GM12874 (cell line): ENCODE results near the gene GLB1L.

Source experiments
- TF ChIP-seq, protein P1 (sequence below): IDR thresholded peaks from 2 replicates; pipeline ENCODE4 v1.5.1; 2011; ENCODE audit warnings: low read depth, mild to moderate bottlenecking, control low read depth, low read length, moderate library complexity; ENCODE audit not compliant: insufficient read depth

The GLB1L gene

GRCh38 chr2:219254590-219255201 lies 9.5 kb upstream of the GLB1L start:
- TF ChIP-seq, protein P1, sequence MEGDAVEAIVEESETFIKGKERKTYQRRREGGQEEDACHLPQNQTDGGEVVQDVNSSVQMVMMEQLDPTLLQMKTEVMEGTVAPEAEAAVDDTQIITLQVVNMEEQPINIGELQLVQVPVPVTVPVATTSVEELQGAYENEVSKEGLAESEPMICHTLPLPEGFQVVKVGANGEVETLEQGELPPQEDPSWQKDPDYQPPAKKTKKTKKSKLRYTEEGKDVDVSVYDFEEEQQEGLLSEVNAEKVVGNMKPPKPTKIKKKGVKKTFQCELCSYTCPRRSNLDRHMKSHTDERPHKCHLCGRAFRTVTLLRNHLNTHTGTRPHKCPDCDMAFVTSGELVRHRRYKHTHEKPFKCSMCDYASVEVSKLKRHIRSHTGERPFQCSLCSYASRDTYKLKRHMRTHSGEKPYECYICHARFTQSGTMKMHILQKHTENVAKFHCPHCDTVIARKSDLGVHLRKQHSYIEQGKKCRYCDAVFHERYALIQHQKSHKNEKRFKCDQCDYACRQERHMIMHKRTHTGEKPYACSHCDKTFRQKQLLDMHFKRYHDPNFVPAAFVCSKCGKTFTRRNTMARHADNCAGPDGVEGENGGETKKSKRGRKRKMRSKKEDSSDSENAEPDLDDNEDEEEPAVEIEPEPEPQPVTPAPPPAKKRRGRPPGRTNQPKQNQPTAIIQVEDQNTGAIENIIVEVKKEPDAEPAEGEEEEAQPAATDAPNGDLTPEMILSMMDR, result no peak

DNA sequence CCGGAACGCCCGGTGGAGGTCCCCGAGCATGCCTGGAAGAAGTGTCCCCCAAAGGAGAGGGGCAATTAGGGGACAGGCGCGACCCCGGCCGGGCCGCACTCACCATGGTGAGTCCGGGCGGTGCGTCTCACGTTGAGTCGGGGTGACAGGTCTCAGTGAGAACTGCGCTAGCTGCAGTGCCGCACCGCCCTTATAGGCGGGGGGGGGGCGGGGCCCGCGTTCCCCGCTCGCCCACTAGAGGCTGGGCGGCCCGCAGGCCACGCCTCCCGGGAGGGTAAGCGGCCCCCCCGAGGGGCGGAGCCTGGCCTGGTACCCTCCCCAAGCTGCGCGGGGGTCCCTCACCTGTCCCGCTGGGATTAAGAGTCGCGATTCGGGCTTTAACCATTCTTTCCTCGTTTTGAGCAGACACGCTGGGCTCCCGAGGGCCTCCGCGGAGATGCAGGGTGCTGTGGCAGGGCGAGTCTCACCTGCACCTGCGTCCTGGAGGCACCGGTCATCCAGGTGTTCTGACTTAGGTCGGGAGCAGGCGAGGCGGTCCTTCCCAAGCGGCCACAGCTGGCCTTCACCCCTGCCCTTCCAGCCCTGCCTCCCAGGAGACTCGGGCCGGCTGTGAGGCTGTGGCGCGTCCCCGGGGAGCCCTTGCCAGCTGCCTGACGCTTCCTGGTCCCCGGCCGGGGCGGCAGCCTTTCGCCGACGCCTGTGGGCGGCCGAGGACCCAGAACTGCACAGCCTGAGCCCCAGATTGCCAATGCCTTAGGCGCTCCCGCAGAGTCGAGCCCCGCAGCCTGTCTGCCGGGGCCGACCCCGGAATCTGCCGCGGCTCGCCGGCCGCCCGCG lies 8.7 kb upstream of the GLB1L start, which contains the start of gene TUBA4A:
TSS of gene TUBA4A (minus strand) at position 166 of the 837 bp plus-strand sequence. CDS start at position 106, 60 bp downstream.
- TF ChIP-seq, protein P1, result no peak

GRCh38 chr2:219252900-219253752 lies 7.9 kb upstream of the GLB1L start, which contains the start of gene TUBA4B:
Gene TUBA4B (plus strand): TSS chr2:219253243. CDS start chr2:219253408, 165 bp downstream.
- TF ChIP-seq, protein P1, result no peak

- TF ChIP-seq, protein P1, result no peak
Observed at GRCh38 chr2:219252570-219252899, 7.3 kb upstream of the GLB1L start.

GRCh38 chr2:219252084-219252483 lies 6.8 kb upstream of the GLB1L start:
- TF ChIP-seq, protein P1, result no peak

DNA sequence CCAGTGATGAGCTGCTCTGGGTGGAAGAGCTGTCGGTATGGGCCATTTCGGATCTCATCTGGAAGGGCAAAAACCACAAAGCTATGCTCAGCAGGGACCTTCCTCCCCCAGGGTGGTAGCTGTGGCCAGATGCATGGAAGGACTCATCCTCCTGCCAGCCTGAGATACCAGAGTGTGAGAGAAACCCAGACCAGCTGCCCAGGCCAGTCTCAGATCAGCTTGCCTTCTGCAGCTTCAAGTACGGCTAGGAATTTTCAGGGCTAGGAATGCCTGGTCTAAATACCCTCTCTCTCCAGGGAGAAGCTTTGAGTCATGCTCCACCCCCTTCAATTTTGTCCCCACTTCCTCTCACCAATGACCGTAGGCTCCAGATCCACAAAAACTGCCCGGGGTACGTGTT lies 6.4 kb upstream of the GLB1L start:
- TF ChIP-seq, protein P1, result no peak
